KBM-7 (cell line): Measurements from ENCODE around the gene YBX3.

Source experiments
- DNase-seq: peaks from one replicate; pipeline ENCODE4 v3.0.0-alpha.2; 2015
- in situ Hi-C: fragments of 300-500 bp; cut with MboI; formaldehyde crosslinking; loops from 2 replicates; pipeline ENCODE4 v1.14.3; 2020; ENCODE audit warnings: low sequenced_read_pairs, low pct_unique_long_range_greater_than_20kb, mixed read lengths

Gene YBX3

DNA sequence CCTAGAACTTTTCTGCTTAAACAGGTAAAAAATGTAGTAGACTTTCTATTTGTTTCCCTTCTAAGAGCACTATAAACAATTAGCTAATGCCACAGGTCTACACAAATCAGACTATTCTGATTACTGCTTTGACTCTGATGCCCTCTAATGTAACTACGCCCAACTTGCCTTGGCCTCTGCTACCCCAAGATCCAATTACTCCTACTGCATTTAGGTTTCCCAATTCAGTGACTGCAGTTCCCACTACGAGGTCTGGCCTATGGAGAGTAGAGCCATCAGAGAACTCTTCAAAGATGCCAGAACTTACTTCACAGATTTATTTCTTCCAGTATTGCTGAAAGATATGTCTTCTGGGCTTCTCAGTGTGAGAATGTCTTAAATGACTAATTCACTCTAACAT lies 34.0 kb downstream of the YBX3 start:
- in situ Hi-C loops, result no loop called here
- DNase-seq, result no peak

GRCh38 chr12:10688042-10688441 lies 35.1 kb downstream of the YBX3 start:
- in situ Hi-C loops, result no loop called here
- DNase-seq, result no peak

GRCh38 chr12:10673659-10674384 lies 49.3 kb downstream of the YBX3 start, which contains the start of gene STYK1:
STYK1 (minus strand) TSS chr12:10674052; CDS start chr12:10634618, 39,434 bp downstream.
- in situ Hi-C loops, result no loop called here
- DNase-seq, result peak; percentile 93

DNA sequence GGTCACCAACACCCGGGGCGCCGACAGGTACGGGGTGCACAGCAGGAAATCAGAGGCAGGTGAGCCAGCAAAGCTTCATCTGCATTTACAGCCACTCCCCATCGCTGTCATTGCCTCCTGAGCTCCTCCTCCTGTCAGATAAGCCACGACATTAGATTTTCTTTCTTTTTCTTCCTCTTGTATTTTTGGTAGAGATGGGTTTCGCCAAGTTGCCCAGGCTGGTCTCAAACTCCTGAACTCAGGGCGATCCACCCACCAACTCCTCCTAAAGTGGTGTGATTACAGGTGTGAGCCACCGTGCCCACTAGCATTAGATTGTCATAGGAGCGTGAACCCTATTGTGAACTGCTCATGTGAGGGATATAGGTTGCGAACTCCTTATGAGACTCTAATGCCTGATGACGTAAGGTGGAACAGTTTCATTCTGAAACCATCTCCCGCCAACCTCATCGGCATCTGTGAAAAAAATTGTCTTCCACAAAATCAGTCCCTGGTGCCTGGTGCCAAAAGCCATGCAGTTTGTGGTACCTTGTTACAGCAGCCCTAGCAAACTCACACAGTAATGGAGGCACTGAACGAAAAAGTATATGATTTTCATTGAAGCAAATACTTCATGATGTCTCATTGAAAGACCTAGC lies 50.8 kb downstream of the YBX3 start:
- in situ Hi-C loops, result no loop called here
- DNase-seq, result no peak

- DNase-seq, result no peak
- in situ Hi-C loops, result no loop called here
Measured at GRCh38 chr12:10669533-10669932, 53.6 kb downstream of the YBX3 start.

DNA sequence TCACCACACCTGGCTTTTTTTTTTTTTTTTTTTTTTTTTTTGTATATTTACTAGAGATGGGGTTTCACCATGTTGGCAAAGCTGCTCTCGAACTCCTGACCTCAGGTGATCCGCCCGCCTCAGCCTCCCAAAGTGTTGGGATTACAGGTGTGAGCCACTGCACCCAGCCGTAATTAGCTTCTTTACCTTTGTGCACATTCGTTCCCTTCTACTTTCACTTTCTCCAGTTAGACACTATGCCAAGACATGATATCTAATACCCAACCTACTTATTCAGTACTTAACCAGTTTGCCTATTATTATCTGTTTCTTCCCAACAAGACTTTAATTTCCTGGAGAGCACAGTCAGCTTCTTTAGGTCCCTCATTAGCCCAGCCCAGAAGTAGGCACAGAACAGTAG lies 54.6 kb downstream of the YBX3 start:
- in situ Hi-C loops, result no loop called here
- DNase-seq, result no peak

- in situ Hi-C loops, result no loop called here
- no peak for DNase-seq
Measured at GRCh38 chr12:10667581-10667980, 55.5 kb downstream of the YBX3 start.

DNA sequence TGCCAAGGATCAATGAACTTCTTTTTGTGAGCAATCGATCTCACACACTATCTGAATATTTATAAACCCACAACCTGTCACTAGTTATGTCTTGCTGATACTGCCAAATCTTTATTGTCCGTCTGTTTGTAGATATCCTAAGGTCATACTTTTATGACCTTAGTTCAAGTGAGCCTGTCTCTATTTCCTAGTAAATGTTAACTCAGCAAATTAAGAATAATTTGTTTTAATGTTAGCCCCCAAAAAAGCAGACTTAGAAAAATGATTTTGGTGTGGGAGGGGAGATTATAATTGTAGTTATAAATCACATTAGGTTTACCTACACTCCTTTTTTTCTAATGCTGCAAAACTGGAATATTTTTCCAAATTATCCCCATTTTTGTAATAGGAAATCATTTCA lies 58.6 kb downstream of the YBX3 start:
- in situ Hi-C loops, result no loop called here
- DNase-seq, result no peak

DNA sequence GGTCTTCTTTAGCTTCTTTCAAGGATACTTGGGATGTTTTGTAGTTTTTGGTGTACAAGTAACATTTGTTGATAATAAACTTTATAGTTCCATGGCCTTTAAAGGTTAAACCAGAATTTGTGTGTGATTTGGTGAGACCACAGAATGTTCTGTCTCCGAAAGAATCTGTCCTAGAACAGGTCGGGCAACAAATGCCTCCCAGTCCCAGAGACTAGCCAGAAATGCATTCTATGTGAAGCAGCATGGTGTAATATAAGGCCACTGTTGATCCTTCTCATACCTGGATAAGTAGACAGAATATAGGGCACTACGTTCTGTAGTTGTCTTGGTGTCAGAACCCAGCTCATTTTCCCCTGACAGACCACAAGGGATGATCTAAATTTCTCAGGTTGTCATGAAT lies 59.3 kb downstream of the YBX3 start:
- DNase-seq, result no peak
- in situ Hi-C loops, result no loop called here

DNA sequence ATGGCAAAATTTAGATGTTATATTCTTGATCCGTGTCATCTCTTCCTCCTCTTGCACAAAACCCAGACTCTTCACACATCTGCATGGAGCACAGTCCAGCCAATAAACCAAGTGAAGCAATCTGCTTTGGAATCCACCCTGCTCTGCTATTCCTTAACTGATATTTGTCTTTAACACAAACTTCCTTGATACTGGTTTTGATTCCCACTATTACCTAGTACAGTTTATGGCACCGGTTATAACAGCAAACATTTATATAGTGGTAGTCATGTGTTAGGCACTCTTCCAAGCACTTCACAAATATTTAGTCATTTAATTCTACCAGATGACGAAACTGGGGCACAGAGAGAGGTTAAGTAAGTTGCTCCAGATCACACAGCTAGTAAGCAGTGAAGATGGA lies 61.8 kb downstream of the YBX3 start:
- in situ Hi-C loops, result no loop called here
- no peak for DNase-seq

- DNase-seq, result no peak
- in situ Hi-C loops, result no loop called here
Measured at GRCh38 chr12:10654003-10654402, 69.1 kb downstream of the YBX3 start.

- DNase-seq, result no peak
- in situ Hi-C loops, result no loop called here
Measured at GRCh38 chr12:10652192-10652591, 70.9 kb downstream of the YBX3 start.
